Memory B cell (primary cell): ENCODE measurements around the gene BRSK1.

Experiments
- ATAC-seq: fragments of 150-1000 bp; cut with Tn5 transposase; 2 replicates; pipeline ENCODE4 v1.10.0; 2021; ENCODE audit warnings: low read depth, mild to moderate bottlenecking, moderate library complexity
- DNase-seq, 2 donors: peaks; one replicate each; pipeline ENCODE4 v3.0.0; 2022; ENCODE audit warnings: low spot score in 2 of 2
- H3K27ac Mint-ChIP-seq: one replicate; pipeline ENCODE4 v1.8.0; 2022; ENCODE audit warnings: mild to moderate bottlenecking, moderate library complexity, mixed read lengths
- H3K27me3 Mint-ChIP-seq: one replicate; pipeline ENCODE4 v1.8.0; 2022; ENCODE audit warnings: mixed read lengths
- H3K36me3 Mint-ChIP-seq: one replicate; pipeline ENCODE4 v1.8.0; 2022; ENCODE audit warnings: mild to moderate bottlenecking, mixed read lengths
- H3K4me1 Mint-ChIP-seq: one replicate; pipeline ENCODE4 v1.8.0; 2022; ENCODE audit warnings: mixed read lengths
- H3K4me3 Mint-ChIP-seq: one replicate; pipeline ENCODE4 v1.8.0; 2022; ENCODE audit warnings: mild to moderate bottlenecking, moderate library complexity, mixed read lengths
- H3K9me3 Mint-ChIP-seq: one replicate; pipeline ENCODE4 v1.8.0; 2022; ENCODE audit warnings: mixed read lengths

BRSK1 gene

GRCh38 chr19:55275851-55276719 lies 7.7 kb upstream of the BRSK1 start:
- H3K27ac Mint-ChIP-seq = peak overlapping the region; percentile 94
- no peaks in the 10 kb centered on the region for H3K27me3 Mint-ChIP-seq
- DNase-seq = peak; percentile 30 to 47
- H3K4me1 Mint-ChIP-seq = peaks cover 34% of the 10 kb centered on the region
- no peaks in the 10 kb centered on the region for H3K9me3 Mint-ChIP-seq
- H3K4me3 Mint-ChIP-seq = peak overlapping the region; percentile 62
- ATAC-seq = peak; percentile 57
- H3K36me3 Mint-ChIP-seq = peaks cover 12% of the 10 kb centered on the region

DNA sequence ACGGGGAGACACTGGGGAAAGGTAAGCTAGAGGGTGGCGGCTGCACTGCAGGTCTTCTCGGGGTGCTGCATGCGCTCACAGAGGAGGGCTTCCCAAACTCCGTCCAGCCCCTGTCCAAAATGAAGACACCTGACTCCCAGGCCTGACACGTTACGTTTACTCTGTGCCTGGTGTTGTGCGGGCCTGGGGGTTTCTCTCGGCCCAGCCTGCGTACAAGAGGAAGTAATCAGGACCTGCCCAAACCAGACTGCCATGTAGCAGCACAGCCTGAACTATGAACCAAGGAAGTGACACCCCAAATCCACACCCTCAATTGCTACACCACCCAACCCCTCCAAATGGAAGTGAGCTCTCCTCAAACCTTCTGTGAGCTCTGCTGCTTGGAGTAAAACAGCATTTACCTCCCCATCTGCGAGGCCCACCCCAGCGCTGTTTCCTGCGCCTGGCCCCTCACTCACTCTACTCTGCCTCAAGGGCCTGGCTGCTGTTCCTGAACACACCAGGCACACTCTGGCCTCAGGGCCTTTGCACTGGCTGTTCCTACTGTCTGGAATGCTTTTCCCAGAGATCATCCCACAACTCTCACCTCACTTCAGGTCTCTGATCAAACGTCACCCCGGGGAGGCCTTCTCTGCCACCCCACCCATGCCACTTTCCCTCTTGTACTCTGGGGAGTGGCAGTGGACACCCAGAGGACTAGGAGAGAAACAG lies 6.9 kb upstream of the BRSK1 start:
- peaks cover 39% of the 10 kb centered on the region for H3K4me1 Mint-ChIP-seq
- DNase-seq (peak in 1 of 2 donors; percentile 44), ATAC-seq (peak; percentile 35)
- H3K4me3 Mint-ChIP-seq = peak overlapping the region; percentile 62
- H3K36me3 Mint-ChIP-seq = peaks cover 9% of the 10 kb centered on the region
- H3K27ac Mint-ChIP-seq = peak overlapping the region; percentile 94
- no peaks in the 10 kb centered on the region for H3K9me3 Mint-ChIP-seq
- no peaks in the 10 kb centered on the region for H3K27me3 Mint-ChIP-seq

DNA sequence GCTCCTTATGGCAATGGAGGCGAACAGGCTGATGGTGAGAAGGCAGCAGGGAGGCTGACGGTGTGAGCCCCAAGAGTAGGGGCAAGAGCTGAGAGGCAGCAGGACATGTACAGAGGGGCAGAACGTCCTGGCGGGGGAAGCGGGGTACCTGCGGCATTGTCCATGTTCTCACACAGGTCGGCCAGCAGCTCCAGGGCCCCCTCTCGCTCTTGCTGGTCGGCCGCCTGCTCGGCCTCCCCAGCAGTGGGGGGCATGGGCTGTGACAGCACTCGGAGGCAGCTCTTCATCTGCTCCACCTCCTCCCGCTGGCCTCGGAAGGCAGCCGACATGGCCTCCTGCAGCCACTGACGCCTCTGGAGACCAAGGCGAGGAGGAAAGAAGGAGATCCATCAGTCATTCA lies 6.3 kb upstream of the BRSK1 start:
- Mint-ChIP-seq H3K36me3 (peaks cover 4% of the 10 kb centered on the region), H3K27ac (peak overlapping the region; percentile 94), H3K4me1 (peaks cover 36% of the 10 kb centered on the region), H3K27me3 (no peaks in the 10 kb centered on the region), H3K9me3 (no peaks in the 10 kb centered on the region), H3K4me3 (peak overlapping the region; percentile 62)
- no peak for ATAC-seq
- no peak for DNase-seq

GRCh38 chr19:55278391-55279135 lies 5.2 kb upstream of the BRSK1 start:
- ATAC-seq (no peak), DNase-seq (no peak)
- Mint-ChIP-seq H3K27ac (peak overlapping the region; percentile 99), H3K9me3 (no peaks in the 10 kb centered on the region), H3K36me3 (peaks cover 5% of the 10 kb centered on the region), H3K4me3 (no peak overlapping the region), H3K4me1 (peaks cover 42% of the 10 kb centered on the region), H3K27me3 (peaks cover 4% of the 10 kb centered on the region)

- no peak for DNase-seq
- Mint-ChIP-seq H3K4me1 (peaks cover 45% of the 10 kb centered on the region), H3K4me3 (peak overlapping the region; percentile 97), H3K27ac (peak overlapping the region; percentile 99), H3K9me3 (no peaks in the 10 kb centered on the region), H3K27me3 (peaks cover 5% of the 10 kb centered on the region), H3K36me3 (peaks cover 4% of the 10 kb centered on the region)
- no peak for ATAC-seq
These were observed 4.5 kb upstream of the BRSK1 start for GRCh38 chr19:55279340-55279739.

- Mint-ChIP-seq H3K4me1 (peaks cover 44% of the 10 kb centered on the region), H3K36me3 (peaks cover 4% of the 10 kb centered on the region), H3K27me3 (peaks cover 5% of the 10 kb centered on the region), H3K27ac (peak within 1 kb of the TSS; percentile 99), H3K9me3 (no peaks in the 10 kb centered on the region), H3K4me3 (peak within 1 kb of the TSS; percentile 97)
- ATAC-seq (peak; percentile 70), DNase-seq (peak; percentile 97 to 99)
These were observed 3.8 kb upstream of the BRSK1 start, which contains the start of gene HSPBP1 for GRCh38 chr19:55279770-55280643. HSPBP1 (minus strand) TSS chr19:55280110; CDS start chr19:55279608, 502 bp downstream.

DNA sequence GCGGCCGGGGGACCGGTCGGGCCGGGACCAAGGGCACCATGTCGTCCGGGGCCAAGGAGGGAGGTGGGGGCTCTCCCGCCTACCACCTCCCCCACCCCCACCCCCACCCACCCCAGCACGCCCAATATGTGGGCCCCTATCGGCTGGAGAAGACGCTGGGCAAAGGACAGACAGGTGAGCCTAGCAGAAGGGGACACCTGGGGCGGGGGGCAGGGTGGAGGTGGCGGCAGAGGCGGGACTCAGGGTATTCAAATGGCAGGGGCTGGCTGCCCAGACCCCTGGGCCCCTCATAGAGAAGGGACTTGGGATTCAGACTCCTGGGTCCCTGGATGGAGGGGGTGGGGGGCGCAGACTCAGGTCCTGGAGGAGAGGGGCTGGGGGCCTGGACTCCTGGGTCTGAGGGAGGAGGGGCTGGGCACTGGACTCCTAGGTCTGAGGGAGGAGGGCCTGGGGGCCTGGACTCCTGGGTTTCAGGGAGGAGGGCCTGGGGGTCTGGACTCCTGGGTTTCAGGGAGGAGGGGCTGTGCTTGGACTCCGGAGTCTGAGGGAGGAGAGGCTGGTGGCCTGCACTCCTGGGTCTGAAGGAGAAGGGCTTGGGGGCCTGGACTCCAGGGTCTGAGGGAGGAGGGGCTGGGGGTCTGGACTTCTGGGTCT lies 735 bp downstream of the BRSK1 start:
- Mint-ChIP-seq H3K9me3 (no peaks in the 10 kb centered on the region), H3K4me1 (peaks cover 27% of the 10 kb centered on the region), H3K27ac (no peak overlapping the region), H3K27me3 (peaks cover 5% of the 10 kb centered on the region), H3K36me3 (peaks cover 2% of the 10 kb centered on the region), H3K4me3 (no peak overlapping the region)
- no peak for ATAC-seq
- no peak for DNase-seq

DNA sequence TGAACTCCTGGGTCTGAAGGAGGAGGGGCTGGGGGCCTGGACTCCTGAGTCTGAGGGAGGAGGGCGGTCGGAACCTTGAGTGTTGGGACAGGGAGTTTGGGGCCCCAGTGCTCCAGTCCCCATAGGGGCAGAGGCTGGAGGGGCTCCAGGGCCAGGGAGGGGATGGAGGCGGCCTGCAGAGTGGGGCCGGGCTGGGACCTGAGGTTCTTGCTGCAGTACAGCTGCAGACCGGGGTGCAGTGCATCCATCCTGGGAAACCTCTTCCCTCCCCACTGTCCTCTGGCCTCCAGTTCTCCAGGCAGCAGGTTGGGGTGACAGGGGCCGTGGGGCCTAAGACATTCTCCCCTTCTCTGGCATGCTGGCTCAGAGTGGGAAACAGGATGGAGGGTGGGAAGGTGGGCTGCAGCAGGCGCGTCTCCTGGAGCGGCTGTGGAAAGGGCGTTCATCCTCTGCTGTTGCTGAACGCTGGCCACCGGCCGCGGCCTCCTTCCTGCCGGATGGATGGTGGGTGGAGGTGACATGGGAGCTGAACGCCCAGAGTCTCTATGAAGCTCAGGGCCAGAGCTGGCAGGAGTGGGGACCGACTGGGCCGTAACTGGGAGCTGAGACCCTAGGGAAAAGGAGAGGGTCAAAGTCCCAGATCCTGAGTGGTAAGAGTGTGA lies 1.6 kb downstream of the BRSK1 start:
- no peak overlapping the region for H3K27ac Mint-ChIP-seq
- H3K27me3 Mint-ChIP-seq = peaks cover 5% of the 10 kb centered on the region
- H3K36me3 Mint-ChIP-seq = peaks cover 2% of the 10 kb centered on the region
- peaks cover 22% of the 10 kb centered on the region for H3K4me1 Mint-ChIP-seq
- no peak overlapping the region for H3K4me3 Mint-ChIP-seq
- no peaks in the 10 kb centered on the region for H3K9me3 Mint-ChIP-seq
- DNase-seq (no peak), ATAC-seq (no peak)

GRCh38 chr19:55287361-55288079 lies 3.7 kb downstream of the BRSK1 start:
- H3K9me3 Mint-ChIP-seq = no peaks in the 10 kb centered on the region
- H3K36me3 Mint-ChIP-seq = peaks cover 2% of the 10 kb centered on the region
- no peak for DNase-seq
- H3K4me1 Mint-ChIP-seq = peaks cover 15% of the 10 kb centered on the region
- H3K27me3 Mint-ChIP-seq = peaks cover 5% of the 10 kb centered on the region
- H3K4me3 Mint-ChIP-seq = no peak overlapping the region
- no peak for ATAC-seq
- H3K27ac Mint-ChIP-seq = no peak overlapping the region

GRCh38 chr19:55289117-55289796 lies 5.5 kb downstream of the BRSK1 start:
- Mint-ChIP-seq H3K27ac (no peak overlapping the region), H3K9me3 (no peaks in the 10 kb centered on the region), H3K4me3 (no peak overlapping the region), H3K36me3 (no peaks in the 10 kb centered on the region), H3K27me3 (no peaks in the 10 kb centered on the region), H3K4me1 (peaks cover 7% of the 10 kb centered on the region)
- DNase-seq = no peak
- ATAC-seq = no peak

DNA sequence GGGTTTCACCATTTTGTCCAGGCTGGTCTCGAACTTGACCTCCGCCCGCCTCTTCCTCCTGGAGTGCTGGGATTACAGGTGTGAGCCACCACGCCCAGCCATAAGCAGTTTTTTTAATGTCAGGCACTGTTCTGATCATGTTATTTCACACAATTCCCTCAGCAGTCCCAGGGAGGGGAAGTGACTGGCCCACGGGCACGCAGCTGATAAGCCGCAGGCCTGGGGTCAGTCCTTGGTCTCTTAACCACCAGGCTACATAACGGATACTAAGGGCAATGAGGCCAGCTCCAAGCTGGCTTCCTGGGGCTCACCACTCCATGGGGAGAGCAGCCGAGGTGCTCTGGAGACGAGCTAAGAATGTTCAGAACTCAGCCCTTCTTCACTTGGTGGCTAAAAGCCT lies 13.5 kb downstream of the BRSK1 start:
- H3K36me3 Mint-ChIP-seq = no peaks in the 10 kb centered on the region
- DNase-seq (no peak), ATAC-seq (no peak)
- H3K27me3 Mint-ChIP-seq = peaks cover 3% of the 10 kb centered on the region
- no peak overlapping the region for H3K4me3 Mint-ChIP-seq
- H3K9me3 Mint-ChIP-seq = no peaks in the 10 kb centered on the region
- peaks cover 11% of the 10 kb centered on the region for H3K4me1 Mint-ChIP-seq
- H3K27ac Mint-ChIP-seq = no peak overlapping the region
